Measurements from ENCODE around the gene MIF. TPM values are rescaled to one million over a fixed set of nuclear protein-coding genes. Genes with fewer than 3 reads are reported as not detected.

The MIF gene
- total RNA-seq, 2 donors from 2014 or later, result 176 to 273 TPM

DNA sequence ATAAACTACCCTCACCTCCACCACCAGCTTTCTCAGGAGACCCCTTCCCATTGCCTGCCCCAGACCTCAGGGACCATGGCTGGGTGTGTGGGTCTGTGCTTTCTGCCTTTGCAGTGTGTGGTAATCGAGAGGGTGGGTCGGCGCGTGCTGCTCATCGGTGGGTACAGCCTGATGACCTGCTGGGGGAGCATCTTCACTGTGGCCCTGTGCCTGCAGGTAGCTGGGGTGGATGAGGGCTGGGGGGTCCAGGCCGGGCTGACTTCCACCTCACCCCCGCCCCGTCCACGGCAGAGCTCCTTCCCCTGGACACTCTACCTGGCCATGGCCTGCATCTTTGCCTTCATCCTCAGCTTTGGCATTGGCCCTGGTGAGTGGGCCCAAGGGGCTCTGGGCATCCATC is 10.5 kb upstream of the MIF start:
- DNase-seq (ENCODE audit: low spot score), result no peak
- Histone ChIP-seq H3K27ac (no peak overlapping the region), H3K4me1 (peaks cover 0 to 8% of the 10 kb centered on the region in 2 donors), H3K27me3 (no peaks in the 10 kb centered on the region), H3K9me3 (no peaks in the 10 kb centered on the region), H3K36me3 (no peaks in the 10 kb centered on the region), H3K4me3 (no peak overlapping the region)
- TF ChIP-seq, protein P1, sequence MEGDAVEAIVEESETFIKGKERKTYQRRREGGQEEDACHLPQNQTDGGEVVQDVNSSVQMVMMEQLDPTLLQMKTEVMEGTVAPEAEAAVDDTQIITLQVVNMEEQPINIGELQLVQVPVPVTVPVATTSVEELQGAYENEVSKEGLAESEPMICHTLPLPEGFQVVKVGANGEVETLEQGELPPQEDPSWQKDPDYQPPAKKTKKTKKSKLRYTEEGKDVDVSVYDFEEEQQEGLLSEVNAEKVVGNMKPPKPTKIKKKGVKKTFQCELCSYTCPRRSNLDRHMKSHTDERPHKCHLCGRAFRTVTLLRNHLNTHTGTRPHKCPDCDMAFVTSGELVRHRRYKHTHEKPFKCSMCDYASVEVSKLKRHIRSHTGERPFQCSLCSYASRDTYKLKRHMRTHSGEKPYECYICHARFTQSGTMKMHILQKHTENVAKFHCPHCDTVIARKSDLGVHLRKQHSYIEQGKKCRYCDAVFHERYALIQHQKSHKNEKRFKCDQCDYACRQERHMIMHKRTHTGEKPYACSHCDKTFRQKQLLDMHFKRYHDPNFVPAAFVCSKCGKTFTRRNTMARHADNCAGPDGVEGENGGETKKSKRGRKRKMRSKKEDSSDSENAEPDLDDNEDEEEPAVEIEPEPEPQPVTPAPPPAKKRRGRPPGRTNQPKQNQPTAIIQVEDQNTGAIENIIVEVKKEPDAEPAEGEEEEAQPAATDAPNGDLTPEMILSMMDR (IDR thresholded peaks at IDR 0.05), result no peak

DNA sequence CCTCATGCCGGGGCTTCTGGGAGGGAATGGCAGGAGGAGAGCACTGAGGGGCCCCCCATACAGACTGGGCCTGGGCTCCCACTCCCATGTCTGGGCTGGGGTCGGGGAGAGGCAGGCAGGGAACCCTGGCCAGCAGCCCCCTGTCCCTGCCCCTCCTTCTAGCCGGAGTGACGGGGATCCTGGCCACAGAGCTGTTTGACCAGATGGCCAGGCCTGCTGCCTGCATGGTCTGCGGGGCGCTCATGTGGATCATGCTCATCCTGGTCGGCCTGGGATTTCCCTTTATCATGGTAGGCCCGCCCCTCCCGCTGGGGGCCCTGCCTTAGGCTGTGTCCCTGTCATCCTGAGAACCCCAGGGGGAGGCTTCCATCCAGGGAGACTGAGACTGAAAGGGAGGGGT is 10.0 kb upstream of the MIF start:
- DNase-seq (ENCODE audit: low spot score), result no peak
- no peak overlapping the region for H3K4me3 ChIP-seq
- no peak overlapping the region for H3K27ac ChIP-seq
- H3K36me3 ChIP-seq, result no peaks in the 10 kb centered on the region
- no peaks in the 10 kb centered on the region for H3K27me3 ChIP-seq
- TF ChIP-seq, protein P1 (IDR thresholded peaks at IDR 0.05), result no peak
- H3K4me1 ChIP-seq, result peaks cover 0 to 10% of the 10 kb centered on the region in 2 donors
- no peaks in the 10 kb centered on the region for H3K9me3 ChIP-seq

DNA sequence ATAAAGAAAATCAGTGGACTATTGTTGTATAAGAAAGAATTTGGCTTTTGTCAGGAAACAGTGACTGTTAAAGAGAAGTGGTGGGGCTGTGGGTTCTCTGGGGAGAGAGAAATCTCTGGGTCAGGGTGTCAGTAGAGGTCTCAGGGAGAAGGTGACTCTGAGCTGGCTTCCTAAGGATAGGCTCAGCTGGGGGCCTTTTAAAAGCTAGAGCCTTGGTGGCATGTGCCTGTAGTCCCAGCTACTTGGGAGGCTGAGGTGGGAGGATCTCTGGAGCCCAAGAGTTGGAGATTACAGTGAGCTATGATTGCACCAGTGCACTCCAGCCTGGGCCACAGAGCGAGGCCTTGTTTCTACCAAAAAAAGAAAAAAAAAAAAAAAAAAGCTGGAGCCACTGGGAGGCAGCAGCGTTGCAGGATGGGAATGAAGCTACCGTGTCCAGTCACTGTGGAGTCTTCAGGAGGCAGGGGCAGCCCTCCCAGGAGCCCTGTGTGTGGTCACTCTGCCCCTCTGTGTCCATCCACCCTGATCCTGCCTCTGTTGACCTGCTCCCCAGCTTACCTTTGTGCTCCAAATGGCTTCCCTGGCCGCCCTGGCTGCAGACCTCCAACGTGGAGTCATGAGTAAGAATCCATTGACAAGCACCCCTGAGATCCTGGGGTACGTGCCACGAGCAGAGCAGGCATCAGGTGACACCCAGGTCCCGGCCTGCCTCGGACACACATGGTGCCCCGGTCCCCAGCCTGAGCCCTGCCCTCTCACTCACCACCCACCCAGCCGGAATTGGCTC is 5.4 kb upstream of the MIF start:
- Histone ChIP-seq H3K4me3 (no peak overlapping the region), H3K4me1 (peaks cover 0 to 21% of the 10 kb centered on the region in 2 donors), H3K27ac (peak overlapping the region; percentile 51 to 60), H3K36me3 (no peaks in the 10 kb centered on the region), H3K9me3 (no peaks in the 10 kb centered on the region), H3K27me3 (no peaks in the 10 kb centered on the region)
- no peak for DNase-seq (ENCODE audit: low spot score)
- TF ChIP-seq, protein P1 (IDR thresholded peaks at IDR 0.05), result peak in 1 of 2 donors; percentile 26

DNA sequence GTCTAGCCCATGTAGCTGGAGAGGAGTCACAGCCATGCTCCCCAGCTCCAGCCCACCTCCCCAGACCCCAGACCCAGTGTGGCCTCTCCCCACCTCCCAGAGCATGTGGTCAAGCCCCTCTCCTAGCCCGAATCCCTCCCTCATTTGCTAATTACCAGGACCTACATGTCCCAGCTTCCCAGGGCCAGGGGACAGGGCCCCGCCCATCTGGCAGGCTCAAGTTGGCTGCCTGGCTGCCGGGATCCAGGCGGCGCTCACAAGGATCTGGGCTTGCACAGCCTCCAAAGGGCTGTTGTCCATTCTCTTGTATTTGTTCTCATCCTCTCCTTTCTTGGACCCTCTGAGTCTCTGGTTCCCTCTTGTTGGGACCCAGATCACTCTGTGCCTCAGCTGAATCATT is 4.6 kb upstream of the MIF start:
- H3K27me3 ChIP-seq, result no peaks in the 10 kb centered on the region
- DNase-seq (ENCODE audit: low spot score), result no peak
- H3K36me3 ChIP-seq, result no peaks in the 10 kb centered on the region
- TF ChIP-seq, protein P1 (IDR thresholded peaks at IDR 0.05), result no peak
- H3K27ac ChIP-seq, result peak overlapping the region; percentile 23 to 51
- H3K4me1 ChIP-seq, result peaks cover 0 to 25% of the 10 kb centered on the region in 2 donors
- no peak overlapping the region for H3K4me3 ChIP-seq
- no peaks in the 10 kb centered on the region for H3K9me3 ChIP-seq

DNA sequence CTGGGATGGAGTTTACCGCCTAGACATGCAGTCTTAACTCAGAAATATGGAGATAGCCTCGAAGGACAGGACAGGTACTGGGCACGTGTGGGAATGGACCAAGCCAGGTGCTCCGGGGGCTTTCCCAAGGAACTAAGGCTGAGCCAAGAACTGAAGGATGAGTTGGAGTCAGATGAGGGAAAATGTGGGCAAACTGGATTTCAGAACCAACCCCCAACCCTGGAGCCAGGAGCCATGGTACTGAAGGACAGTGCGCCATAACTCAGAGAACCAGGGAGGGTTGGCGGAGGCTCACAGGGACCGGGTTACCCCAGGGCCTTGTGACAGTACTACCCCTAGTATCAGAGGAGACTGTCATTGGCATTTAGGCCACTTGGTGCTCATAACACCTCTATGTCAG is 2.5 kb upstream of the MIF start:
- TF ChIP-seq, protein P1 (IDR thresholded peaks at IDR 0.05), result no peak
- H3K4me1 ChIP-seq, result peaks cover 0 to 38% of the 10 kb centered on the region in 2 donors
- H3K4me3 ChIP-seq, result no peak overlapping the region
- peaks cover 9% of the 10 kb centered on the region for H3K36me3 ChIP-seq
- no peaks in the 10 kb centered on the region for H3K9me3 ChIP-seq
- no peak for DNase-seq (ENCODE audit: low spot score)
- no peak overlapping the region for H3K27ac ChIP-seq
- no peaks in the 10 kb centered on the region for H3K27me3 ChIP-seq

DNA sequence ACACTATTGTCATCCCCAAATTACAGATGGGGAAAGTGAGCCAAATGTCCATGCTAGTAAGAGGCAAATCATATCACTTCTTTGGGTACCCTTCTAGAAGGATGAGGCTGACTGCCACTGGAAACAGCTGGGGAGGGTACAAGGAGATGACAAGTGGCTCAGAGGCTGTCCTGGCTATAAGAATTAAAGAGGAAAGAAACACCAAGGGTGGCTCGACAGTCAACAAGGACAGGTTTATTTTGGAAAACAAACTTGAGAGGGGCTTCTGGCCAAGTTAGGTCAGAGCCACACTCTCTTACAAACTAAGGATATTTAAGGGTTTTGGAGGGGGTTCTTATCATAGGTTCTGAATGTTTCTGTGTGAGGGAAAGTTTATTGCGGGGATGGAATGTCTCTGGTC is 2.1 kb upstream of the MIF start:
- no peaks in the 10 kb centered on the region for H3K27me3 ChIP-seq
- TF ChIP-seq, protein P1 (IDR thresholded peaks at IDR 0.05), result no peak
- H3K9me3 ChIP-seq, result no peaks in the 10 kb centered on the region
- no peak overlapping the region for H3K4me3 ChIP-seq
- no peak overlapping the region for H3K27ac ChIP-seq
- DNase-seq (ENCODE audit: low spot score), result no peak
- peaks cover 0 to 38% of the 10 kb centered on the region in 2 donors for H3K4me1 ChIP-seq
- peaks cover 13% of the 10 kb centered on the region for H3K36me3 ChIP-seq

Measured in right atrium auricular region (tissue), 2 donors.